C1 segment of cervical spinal cord (tissue), 14 donors: Measurements from ENCODE around the gene NID1.

Source experiments
- DNase-seq, 14 donors: peaks; one replicate each; lab custom pipeline; 2025; lab: John Stamatoyannopoulos, UW

Gene NID1

GRCh38 chr1:236065509-236066005 is 667 bp upstream of the NID1 start:
- no peak for DNase-seq

- DNase-seq, result peak in 11 of 14 donors; percentile 7 to 69 (median 32)
These were observed 794 bp downstream of the NID1 start for GRCh38 chr1:236063919-236064673.

GRCh38 chr1:236063551-236063918 is 1.4 kb downstream of the NID1 start:
- DNase-seq, result no peak

- no peak for DNase-seq
These were observed 4.6 kb downstream of the NID1 start for GRCh38 chr1:236060286-236060685.

GRCh38 chr1:236059011-236059410 is 5.9 kb downstream of the NID1 start:
- DNase-seq, result no peak

- no peak for DNase-seq
These were observed 6.6 kb downstream of the NID1 start for GRCh38 chr1:236058141-236058934.

- DNase-seq, result no peak
These were observed 7.3 kb downstream of the NID1 start for GRCh38 chr1:236057546-236057945.

- peak in 1 of 14 donors; percentile 11 for DNase-seq
These were observed 12.5 kb downstream of the NID1 start for GRCh38 chr1:236052232-236052993.

- DNase-seq, result peak in 8 of 14 donors; percentile 3 to 41 (median 19)
These were observed 13.6 kb downstream of the NID1 start for GRCh38 chr1:236051242-236051791.

- DNase-seq, result no peak
These were observed 19.1 kb downstream of the NID1 start for GRCh38 chr1:236045771-236046170.

- DNase-seq, result no peak
These were observed 20.5 kb downstream of the NID1 start for GRCh38 chr1:236044341-236044740.

GRCh38 chr1:236041631-236042618 is 23.0 kb downstream of the NID1 start:
- no peak for DNase-seq

- no peak for DNase-seq
These were observed 24.9 kb downstream of the NID1 start for GRCh38 chr1:236039740-236040685.

GRCh38 chr1:236038034-236038433 is 26.9 kb downstream of the NID1 start:
- DNase-seq, result no peak

GRCh38 chr1:236035681-236036101 is 29.2 kb downstream of the NID1 start:
- no peak for DNase-seq

GRCh38 chr1:236033336-236033735 is 31.6 kb downstream of the NID1 start:
- DNase-seq, result no peak

- DNase-seq, result no peak
These were observed 34.4 kb downstream of the NID1 start for GRCh38 chr1:236030534-236030933.

GRCh38 chr1:236029428-236029940 is 35.4 kb downstream of the NID1 start:
- no peak for DNase-seq

GRCh38 chr1:236027104-236027503 is 37.8 kb downstream of the NID1 start:
- DNase-seq, result no peak
